ENCODE measurements around the gene F2RL2.

GRCh38 chr5:76595755-76596481 is 27.3 kb downstream of the F2RL2 start:
- TF ChIP-seq CTCF (IDR thresholded peaks at IDR 0.05): no peak
- no peak for TF ChIP-seq EZH2phosphoT487 (IDR thresholded peaks at IDR 0.05)
- TF ChIP-seq EZH2 (IDR thresholded peaks at IDR 0.05): no peak

Data from neural progenitor cell (in vitro differentiated cells).